GM13976 (cell line): ENCODE measurements around the gene LAMP5.

Experiments used
- DNase-seq: peaks from one replicate; pipeline ENCODE4 v3.0.0; 2012; ENCODE audit warnings: low spot score
- CTCF ChIP-seq: IDR thresholded peaks from 2 replicates; pipeline ENCODE4 v1.5.1; 2012; ENCODE audit warnings: borderline replicate concordance, mild to moderate bottlenecking; ENCODE audit not compliant: insufficient read depth; ENCODE audit errors: extremely low read depth, missing control alignments, control extremely low read depth
- in situ Hi-C: fragments of 300-500 bp; cut with MboI; formaldehyde crosslinking; loops from one replicate; pipeline ENCODE4 v1.12.0; 2022; ENCODE audit warnings: low sequenced_read_pairs, mixed read lengths, inconsistent platforms; ENCODE audit not compliant: unreplicated experiment

LAMP5 gene

GRCh38 chr20:9578594-9578993, 64.2 kb downstream of the LAMP5 start:
- in situ Hi-C loops, result no loop called here
- no peak for TF ChIP-seq CTCF
- DNase-seq, result no peak
